ENCODE results near the gene GET3.

DNA sequence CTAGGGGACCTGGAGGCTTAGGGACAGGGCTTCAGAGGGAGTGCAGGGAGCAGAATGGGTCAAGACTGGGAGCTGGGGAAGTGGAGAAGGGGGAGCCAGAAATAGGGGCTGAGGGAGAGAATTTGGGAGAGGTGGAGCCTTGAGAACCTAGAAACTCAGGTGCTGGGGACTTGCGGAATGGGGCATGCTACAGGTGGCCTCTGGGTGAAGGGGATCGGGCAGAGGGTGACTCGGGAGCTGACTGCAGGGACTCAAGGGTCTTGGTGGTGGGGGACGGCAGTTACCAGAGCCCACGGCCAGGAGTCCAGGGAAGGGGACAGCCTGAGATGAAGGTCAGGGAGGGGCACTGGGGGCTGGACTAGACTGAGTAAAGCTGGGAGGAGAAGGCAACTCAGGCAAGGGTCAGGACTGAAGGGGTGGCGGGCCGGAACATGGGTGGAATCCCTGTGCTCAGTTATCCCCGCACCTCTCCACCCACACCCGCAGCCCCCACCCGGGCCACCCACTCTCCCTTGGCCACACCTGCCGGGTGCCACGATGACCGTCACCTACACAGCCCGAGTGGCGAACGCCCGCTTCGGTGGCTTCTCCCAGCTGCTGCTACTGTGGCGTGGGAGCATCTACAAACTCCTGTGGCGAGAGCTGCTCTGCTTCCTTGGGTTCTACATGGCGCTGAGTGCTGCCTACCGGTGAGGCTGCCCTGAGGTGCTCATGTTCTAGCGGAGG, 14.9 kb downstream of the GET3 start:
- TF ChIP-seq ZNF350 (CRISPR knock-in tag; IDR thresholded peaks at IDR 0.05; ENCODE audit: borderline replicate concordance, low read depth) (no peak), JUN (CRISPR knock-in tag; IDR thresholded peaks at IDR 0.05) (no peak), NFATC3 (CRISPR knock-in tag; IDR thresholded peaks at IDR 0.05) (no peak), YY1 (IDR thresholded peaks at IDR 0.05; ENCODE audit: insufficient read depth, insufficient replicate concordance, low read depth, low read length) (no peak)
- TF ChIP-seq, protein P1, sequence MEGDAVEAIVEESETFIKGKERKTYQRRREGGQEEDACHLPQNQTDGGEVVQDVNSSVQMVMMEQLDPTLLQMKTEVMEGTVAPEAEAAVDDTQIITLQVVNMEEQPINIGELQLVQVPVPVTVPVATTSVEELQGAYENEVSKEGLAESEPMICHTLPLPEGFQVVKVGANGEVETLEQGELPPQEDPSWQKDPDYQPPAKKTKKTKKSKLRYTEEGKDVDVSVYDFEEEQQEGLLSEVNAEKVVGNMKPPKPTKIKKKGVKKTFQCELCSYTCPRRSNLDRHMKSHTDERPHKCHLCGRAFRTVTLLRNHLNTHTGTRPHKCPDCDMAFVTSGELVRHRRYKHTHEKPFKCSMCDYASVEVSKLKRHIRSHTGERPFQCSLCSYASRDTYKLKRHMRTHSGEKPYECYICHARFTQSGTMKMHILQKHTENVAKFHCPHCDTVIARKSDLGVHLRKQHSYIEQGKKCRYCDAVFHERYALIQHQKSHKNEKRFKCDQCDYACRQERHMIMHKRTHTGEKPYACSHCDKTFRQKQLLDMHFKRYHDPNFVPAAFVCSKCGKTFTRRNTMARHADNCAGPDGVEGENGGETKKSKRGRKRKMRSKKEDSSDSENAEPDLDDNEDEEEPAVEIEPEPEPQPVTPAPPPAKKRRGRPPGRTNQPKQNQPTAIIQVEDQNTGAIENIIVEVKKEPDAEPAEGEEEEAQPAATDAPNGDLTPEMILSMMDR (CRISPR knock-in tag; IDR thresholded peaks at IDR 0.05), result no peak
- TF ChIP-seq, protein P2, sequence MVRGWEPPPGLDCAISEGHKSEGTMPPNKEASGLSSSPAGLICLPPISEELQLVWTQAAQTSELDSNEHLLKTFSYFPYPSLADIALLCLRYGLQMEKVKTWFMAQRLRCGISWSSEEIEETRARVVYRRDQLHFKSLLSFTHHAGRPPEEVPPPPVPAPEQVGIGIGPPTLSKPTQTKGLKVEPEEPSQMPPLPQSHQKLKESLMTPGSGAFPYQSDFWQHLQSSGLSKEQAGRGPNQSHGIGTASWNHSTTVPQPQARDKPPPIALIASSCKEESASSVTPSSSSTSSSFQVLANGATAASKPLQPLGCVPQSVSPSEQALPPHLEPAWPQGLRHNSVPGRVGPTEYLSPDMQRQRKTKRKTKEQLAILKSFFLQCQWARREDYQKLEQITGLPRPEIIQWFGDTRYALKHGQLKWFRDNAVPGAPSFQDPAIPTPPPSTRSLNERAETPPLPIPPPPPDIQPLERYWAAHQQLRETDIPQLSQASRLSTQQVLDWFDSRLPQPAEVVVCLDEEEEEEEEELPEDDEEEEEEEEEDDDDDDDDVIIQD (CRISPR knock-in tag; IDR thresholded peaks at IDR 0.05; ENCODE audit: low read depth), result no peak

All from HepG2 (cell line).